Prostate gland (tissue), 2 donors: ENCODE data around the gene ARHGAP42. TPM values are rescaled to one million over a fixed set of nuclear protein-coding genes. Genes with fewer than 3 reads are reported as not detected.
"Not testable (repeated sequence)": the region's sequence is repeated elsewhere in the genome, so short reads cannot be mapped to it uniquely, and the experiment has no call there.

Experiments
- DNase-seq: peaks from one replicate; pipeline ENCODE4 v3.0.0-alpha.2; 2019; ENCODE audit warnings: low spot score
- H3K27ac ChIP-seq, 2 donors: fragments of 200-600 bp; sonication (generic); 2 replicates each; pipeline ENCODE4 v1.5.1; 2017 to 2019
- H3K27me3 ChIP-seq: fragments of 200-600 bp; sonication (generic); replicated peaks from 2 replicates; pipeline ENCODE4 v1.5.1; 2019; ENCODE audit not compliant: insufficient read depth
- H3K36me3 ChIP-seq, 2 donors: fragments of 200-600 bp; sonication (generic); 1 replicate in 1 of 2; 2 replicates in 1 of 2; pipeline versions ENCODE4 v1.5.1 to v1.8.1; 2017 to 2019
- H3K4me1 ChIP-seq: fragments of 200-600 bp; sonication (generic); replicated peaks from 2 replicates; pipeline ENCODE4 v1.5.1; 2019
- H3K4me3 ChIP-seq, 2 donors: fragments of 200-600 bp; sonication (generic); 2 replicates each; pipeline ENCODE4 v1.5.1; 2017 to 2019
- H3K9me3 ChIP-seq: fragments of 200-600 bp; sonication (generic); 2 replicates; pipeline ENCODE4 v1.5.1; 2017
- CTCF ChIP-seq, 4 experiments: fragments of 200-600 bp in 2 of 4; fragments of 450-650 bp in 2 of 4; sonication (generic) in 2 of 4; IDR thresholded peaks; 1 replicate in 3 of 4; 2 replicates in 1 of 4; pipeline ENCODE4 v1.5.1; 2016 to 2019; ENCODE audit warnings: antibody characterized with exemption in 4 of 4, mild to moderate bottlenecking in 2 of 4, moderate library complexity in 2 of 4
- POLR2A ChIP-seq: fragments of 450-650 bp; IDR thresholded peaks from one replicate; pipeline ENCODE4 v1.6.1; 2016; ENCODE audit warnings: antibody characterized with exemption, mild to moderate bottlenecking
- POLR2AphosphoS5 ChIP-seq: sonication (generic); formaldehyde crosslinking; IDR thresholded peaks from one replicate; pipeline ENCODE4 v1.6.1; 2017; ENCODE audit warnings: antibody characterized with exemption
- WGBS: methylation state at CpG from one replicate; pipeline ENCODE4 v1.1.5; 2018; 5-methylcytosine and 5-hydroxymethylcytosine counted together
- intact Hi-C: fragments of 100-400 bp; cut with DNase I; formaldehyde crosslinking; loops from one replicate; pipeline ENCODE4 v1.14.2; 2022
- total RNA-seq, 2 donors: library from RNA; depleted of rRNA; stranded (reverse); fragments of >200 nt; gene quantifications; one replicate each; pipeline ENCODE4 v1.1.0, GENCODE V29; 2016

The ARHGAP42 gene
- total RNA-seq, 2 donors from 2014 or later, result 12.8 to 20.5 TPM

- TF ChIP-seq POLR2A (no peak), POLR2AphosphoS5 (no peak), CTCF (IDR thresholded peaks at IDR 0.05) (no peak)
- H3K27me3 ChIP-seq, result no peaks in the 10 kb centered on the region
- H3K9me3 ChIP-seq, result no peaks in the 10 kb centered on the region
- no peak for DNase-seq
- no peak overlapping the region for H3K27ac ChIP-seq
- no peaks in the 10 kb centered on the region for H3K36me3 ChIP-seq
- WGBS, result 88% methylated on average over 5 of the region's 5 CpGs
- no peaks in the 10 kb centered on the region for H3K4me1 ChIP-seq
- H3K4me3 ChIP-seq, result no peak overlapping the region
- intact Hi-C loops, result no loop called here
Measured at GRCh38 chr11:100741866-100742625, 55.0 kb downstream of the ARHGAP42 start.

- TF ChIP-seq POLR2A (no peak), CTCF (IDR thresholded peaks at IDR 0.05) (no peak), POLR2AphosphoS5 (no peak)
- intact Hi-C loops, result no loop called here
- Histone ChIP-seq H3K27me3 (no peaks in the 10 kb centered on the region), H3K4me1 (no peaks in the 10 kb centered on the region), H3K36me3 (no peaks in the 10 kb centered on the region), H3K27ac (no peak overlapping the region), H3K4me3 (no peak overlapping the region), H3K9me3 (no peaks in the 10 kb centered on the region)
- no peak for DNase-seq
- 96% methylated on average over 6 of the region's 6 CpGs for WGBS
Measured at GRCh38 chr11:100746448-100746847, 59.4 kb downstream of the ARHGAP42 start.

DNA sequence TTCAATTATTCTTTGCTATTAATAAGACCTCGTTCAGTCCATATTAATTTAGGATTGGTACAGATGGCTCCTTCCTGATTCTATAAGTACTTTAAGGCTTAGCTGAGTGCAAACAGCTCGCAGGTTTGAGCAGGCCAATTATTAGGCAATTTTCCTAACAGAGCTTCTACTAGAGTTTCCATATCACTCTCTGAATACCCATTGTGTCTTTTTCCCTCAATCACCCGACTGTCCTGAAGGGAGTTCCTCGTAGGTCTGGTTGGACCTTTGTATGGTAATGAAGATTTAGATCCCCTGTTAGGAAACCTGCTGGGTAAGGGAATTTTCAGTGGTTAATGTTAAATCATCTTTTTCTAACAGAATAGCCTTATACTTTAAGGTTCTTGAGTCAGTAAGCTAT lies 61.1 kb downstream of the ARHGAP42 start:
- H3K36me3 ChIP-seq, result no peaks in the 10 kb centered on the region
- H3K4me1 ChIP-seq, result no peaks in the 10 kb centered on the region
- no peak overlapping the region for H3K27ac ChIP-seq
- DNase-seq, result no peak
- WGBS, result 72% methylated on average over 4 of the region's 4 CpGs
- H3K4me3 ChIP-seq, result no peak overlapping the region
- no peaks in the 10 kb centered on the region for H3K9me3 ChIP-seq
- TF ChIP-seq POLR2A (no peak), POLR2AphosphoS5 (no peak), CTCF (IDR thresholded peaks at IDR 0.05) (no peak)
- intact Hi-C loops, result no loop called here
- H3K27me3 ChIP-seq, result no peaks in the 10 kb centered on the region

DNA sequence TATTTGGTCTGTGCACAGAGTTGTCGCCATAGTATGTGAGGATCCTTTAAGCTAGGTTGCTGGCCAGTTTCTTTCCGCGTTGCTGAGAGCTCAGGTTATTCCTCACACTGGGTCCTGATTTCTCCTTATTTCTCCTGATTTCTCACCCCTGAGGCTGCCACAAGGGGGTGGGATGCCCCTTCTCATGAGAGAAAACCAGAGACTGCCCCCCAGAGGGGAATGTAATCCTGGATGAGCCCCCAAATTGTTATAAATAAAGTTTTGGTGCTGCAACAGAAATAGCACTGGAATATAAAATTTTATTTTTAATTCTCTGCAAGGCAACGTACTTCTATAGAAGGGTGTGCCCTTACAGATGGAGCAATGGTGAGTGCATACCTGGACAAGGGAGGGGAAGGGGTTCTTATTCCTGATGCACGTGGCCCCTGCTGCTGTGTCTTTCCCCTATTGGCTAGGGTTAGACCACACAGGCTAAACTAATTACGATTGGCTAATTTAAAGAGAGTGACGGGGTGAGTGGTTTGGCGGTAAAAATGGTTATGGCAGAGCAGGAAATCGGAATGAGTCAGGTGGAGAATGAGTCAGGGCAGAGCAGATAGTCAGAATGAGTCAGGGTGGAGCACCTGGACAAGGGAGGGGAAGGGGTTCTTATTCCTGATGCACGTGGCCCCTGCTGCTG lies 62.9 kb downstream of the ARHGAP42 start:
- H3K4me1 ChIP-seq, intact Hi-C loops, H3K27ac ChIP-seq, H3K4me3 ChIP-seq, DNase-seq, H3K36me3 ChIP-seq, H3K9me3 ChIP-seq, H3K27me3 ChIP-seq: not testable (repeated sequence)
- WGBS, result 93% methylated on average over 10 of the region's 10 CpGs

DNA sequence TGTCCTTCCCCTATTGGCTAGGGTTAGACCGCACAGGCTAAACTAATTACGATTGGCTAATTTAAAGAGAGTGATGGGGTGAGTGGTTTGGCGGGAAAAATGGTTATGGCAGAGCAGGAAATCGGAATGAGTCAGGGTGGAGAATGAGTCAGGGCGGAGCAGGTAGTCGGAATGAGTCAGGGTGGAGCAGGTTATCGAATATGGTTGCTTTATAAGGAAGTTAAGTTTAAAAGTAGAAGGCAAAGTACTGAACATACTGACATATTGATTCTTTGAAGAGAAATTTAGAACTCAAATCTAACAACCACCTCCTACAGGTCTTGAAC lies 63.4 kb downstream of the ARHGAP42 start:
- H3K4me1 ChIP-seq, intact Hi-C loops, H3K36me3 ChIP-seq, H3K27ac ChIP-seq, H3K9me3 ChIP-seq, H3K27me3 ChIP-seq, H3K4me3 ChIP-seq, DNase-seq: not testable (repeated sequence)
- 96% methylated on average over 7 of the region's 7 CpGs for WGBS
